NB4 (cell line): ENCODE data around the gene NMNAT1.
"Not testable (repeated sequence)": the region's sequence is repeated elsewhere in the genome, so short reads cannot be mapped to it uniquely, and the experiment has no call there.

ENCODE experiments used
- DNase-seq: peaks from one replicate; pipeline ENCODE4 v3.0.0; 2010; ENCODE audit warnings: low read depth
- H3K4me3 ChIP-seq: one replicate; pipeline ENCODE4 v1.5.1; 2011; ENCODE audit warnings: mild to moderate bottlenecking, low read depth, low read length, moderate library complexity
- CTCF ChIP-seq: IDR thresholded peaks from one replicate; pipeline ENCODE4 v1.5.1; 2012; ENCODE audit warnings: low read depth, low read length
- MAX ChIP-seq: IDR thresholded peaks from 2 replicates; pipeline ENCODE4 v1.6.1; 2011; ENCODE audit warnings: low read depth, low read length
- MYC ChIP-seq: IDR thresholded peaks from 2 replicates; pipeline ENCODE4 v1.6.1; 2011; ENCODE audit warnings: low read depth, low read length
- POLR2A ChIP-seq: IDR thresholded peaks from 2 replicates; pipeline ENCODE4 v1.6.1; 2011; ENCODE audit warnings: mild to moderate bottlenecking; ENCODE audit not compliant: insufficient read length; ENCODE audit errors: extremely low read depth

Gene NMNAT1

GRCh38 chr1:10001016-10001665, 57.9 kb downstream of the NMNAT1 start:
- no peak for DNase-seq
- H3K4me3 ChIP-seq = no peak overlapping the region
- TF ChIP-seq CTCF = no peak
- no peak for TF ChIP-seq POLR2A
- no peak for TF ChIP-seq MYC
- no peak for TF ChIP-seq MAX

- DNase-seq = not testable (repeated sequence)
These were observed 62.0 kb downstream of the NMNAT1 start for GRCh38 chr1:10005248-10005647.

GRCh38 chr1:10007169-10007568, 63.9 kb downstream of the NMNAT1 start:
- H3K4me3 ChIP-seq = no peak overlapping the region
- TF ChIP-seq MYC (no peak), POLR2A (no peak), CTCF (no peak), MAX (no peak)
- DNase-seq = no peak

More at GRCh38 chr1:10005248-10005647, 62.0 kb downstream of the NMNAT1 start:
- H3K4me3 ChIP-seq = not testable (repeated sequence)

- DNase-seq = no peak
- H3K4me3 ChIP-seq = no peak overlapping the region
- TF ChIP-seq MAX (no peak), POLR2A (no peak), CTCF (no peak)
These were observed 70.7 kb downstream of the NMNAT1 start for GRCh38 chr1:10014016-10014415.

GRCh38 chr1:10019561-10019960, 76.3 kb downstream of the NMNAT1 start:
- TF ChIP-seq CTCF (no peak), MYC (no peak), MAX (no peak), POLR2A (no peak)
- no peak for DNase-seq
- no peak overlapping the region for H3K4me3 ChIP-seq

GRCh38 chr1:10020086-10020485, 76.8 kb downstream of the NMNAT1 start:
- no peak for DNase-seq
- H3K4me3 ChIP-seq = no peak overlapping the region
- TF ChIP-seq CTCF (no peak), POLR2A (no peak), MYC (no peak)

- not testable (repeated sequence) for DNase-seq, H3K4me3 ChIP-seq
These were observed 77.4 kb downstream of the NMNAT1 start for GRCh38 chr1:10020678-10021077.

GRCh38 chr1:10021992-10022391, 78.7 kb downstream of the NMNAT1 start:
- not testable (repeated sequence) for H3K4me3 ChIP-seq, DNase-seq
